Natural killer cell (primary cell): ENCODE results near the gene PREX1. TPM values are rescaled to one million over a fixed set of nuclear protein-coding genes. Genes with fewer than 3 reads are reported as not detected.

Experiments
- ATAC-seq, 3 donors: fragments of 150-1000 bp in 2 of 3; fragments of 200-7000 bp in 1 of 3; cut with Tn5 transposase; 1 replicate in 1 of 3; 2 replicates in 2 of 3; pipeline ENCODE4 v1.10.0; 2021; ENCODE audit warnings: mild to moderate bottlenecking in 2 of 3, moderate library complexity in 2 of 3
- DNase-seq, 2 donors: peaks; one replicate each; pipeline versions ENCODE4 v3.0.0 to v3.0.0-alpha.2; 2013 to 2021; ENCODE audit warnings: mixed read lengths in 1 of 2
- H3K27ac ChIP-seq: one replicate; pipeline ENCODE4 v1.5.1; 2013; ENCODE audit warnings: mild to moderate bottlenecking, low read length
- H3K27me3 ChIP-seq: one replicate; pipeline ENCODE4 v1.6.1; 2013; ENCODE audit warnings: low read length; ENCODE audit not compliant: control insufficient read depth, insufficient read depth
- H3K36me3 ChIP-seq: one replicate; pipeline ENCODE4 v1.6.1; 2013; ENCODE audit warnings: low read length; ENCODE audit not compliant: control insufficient read depth, insufficient read depth
- H3K4me1 ChIP-seq: one replicate; pipeline ENCODE4 v1.6.1; 2013; ENCODE audit warnings: low read length; ENCODE audit not compliant: control insufficient read depth, insufficient read depth
- H3K4me3 ChIP-seq: one replicate; pipeline ENCODE4 v1.5.1; 2013; ENCODE audit warnings: low read length
- H3K9me3 ChIP-seq: one replicate; pipeline ENCODE4 v1.6.1; 2013; ENCODE audit warnings: low read length; ENCODE audit not compliant: control insufficient read depth, insufficient read depth
- H3K27ac Mint-ChIP-seq, 2 donors: one replicate each; pipeline ENCODE4 v1.8.0; 2022; ENCODE audit warnings: mild to moderate bottlenecking in 2 of 2, mixed read lengths in 2 of 2, moderate library complexity in 1 of 2
- H3K27me3 Mint-ChIP-seq, 2 donors: one replicate each; pipeline ENCODE4 v1.8.0; 2022; ENCODE audit warnings: low read depth in 2 of 2, mixed read lengths in 2 of 2
- H3K36me3 Mint-ChIP-seq: one replicate; pipeline ENCODE4 v1.8.0; 2022; ENCODE audit warnings: mixed read lengths
- H3K4me1 Mint-ChIP-seq, 2 donors: one replicate each; pipeline ENCODE4 v1.8.0; 2022; ENCODE audit warnings: mixed read lengths in 2 of 2
- H3K4me3 Mint-ChIP-seq: one replicate; pipeline ENCODE4 v1.8.0; 2022; ENCODE audit warnings: mild to moderate bottlenecking, moderate library complexity, mixed read lengths
- H3K9me3 Mint-ChIP-seq, 2 donors: one replicate each; pipeline ENCODE4 v1.8.0; 2022; ENCODE audit warnings: mixed read lengths in 2 of 2
- CTCF ChIP-seq: fragments of 200-600 bp; IDR thresholded peaks from one replicate; pipeline ENCODE4 v1.8.0; 2022; ENCODE audit warnings: antibody characterized with exemption
- WGBS: methylation state at CpG from one replicate; pipeline ENCODE4 v1.1.7; 2013; ENCODE audit warnings: missing lambda C conversion rate; ENCODE audit not compliant: insufficient coverage; 5-methylcytosine and 5-hydroxymethylcytosine counted together
- intact Hi-C: fragments of 100-400 bp; cut with micrococcal nuclease; formaldehyde crosslinking; loops from one replicate; pipeline ENCODE4 v1.14.2; 2022
- total RNA-seq, 4 donors: library from RNA; stranded (reverse); fragments of 120-200 nt in 1 of 4; gene quantifications; one replicate each; pipeline versions ENCODE4 v1.2.3 to v1.2.4, GENCODE V29; 2013 to 2022

Gene PREX1
- total RNA-seq, 3 donors from 2014 or later (not counting 1 experiment from before 2014, with no cell fraction given) = 382 to 392 (median 389) TPM

- Histone ChIP-seq H3K4me1 (peaks cover 63% of the 10 kb centered on the region), H3K27ac (no peak overlapping the region), H3K9me3 (no peaks in the 10 kb centered on the region), H3K4me3 (no peak overlapping the region), H3K27me3 (no peaks in the 10 kb centered on the region), H3K36me3 (peaks cover 78% of the 10 kb centered on the region)
- Mint-ChIP-seq H3K27me3 (no peaks in the 10 kb centered on the region), H3K9me3 (no peaks in the 10 kb centered on the region), H3K36me3 (no peaks in the 10 kb centered on the region), H3K27ac (peak overlapping the region; percentile 67 to 73), H3K4me1 (peaks cover 77 to 81% of the 10 kb centered on the region in 2 donors), H3K4me3 (peak overlapping the region; percentile 73)
- intact Hi-C loops = no loop called here
- 90% methylated on average over 18 of the region's 18 CpGs for WGBS
- no peak for TF ChIP-seq CTCF
- no peak for DNase-seq
- no peak for ATAC-seq
Observed at GRCh38 chr20:48690888-48691287, 136.9 kb downstream of the PREX1 start.

GRCh38 chr20:48689874-48690571, 137.8 kb downstream of the PREX1 start:
- no peaks in the 10 kb centered on the region for H3K9me3 Mint-ChIP-seq
- Histone ChIP-seq H3K27ac (peak overlapping the region; percentile 16), H3K9me3 (no peaks in the 10 kb centered on the region), H3K4me3 (no peak overlapping the region), H3K4me1 (peaks cover 71% of the 10 kb centered on the region), H3K36me3 (peaks cover 71% of the 10 kb centered on the region), H3K27me3 (no peaks in the 10 kb centered on the region)
- no peaks in the 10 kb centered on the region for H3K27me3 Mint-ChIP-seq
- peaks cover 74 to 82% of the 10 kb centered on the region in 2 donors for H3K4me1 Mint-ChIP-seq
- peak overlapping the region; percentile 75 to 85 for H3K27ac Mint-ChIP-seq
- peak; percentile 39 to 59 (median 42) for ATAC-seq
- WGBS = 59% methylated on average over 9 of the region's 9 CpGs
- DNase-seq = peak in 1 of 2 donors; percentile 17
- no peak for TF ChIP-seq CTCF
- peaks cover 7% of the 10 kb centered on the region for H3K36me3 Mint-ChIP-seq
- intact Hi-C loops = loop anchor here (2.0 to 10.0 kb wide), 2 partner anchors 27 to 135 kb away; partner anchors contain the start of gene PREX1
- H3K4me3 Mint-ChIP-seq = peak overlapping the region; percentile 82

- H3K4me1 Mint-ChIP-seq = peaks cover 68 to 82% of the 10 kb centered on the region in 2 donors
- peaks cover 78% of the 10 kb centered on the region for H3K4me1 ChIP-seq
- no peak for TF ChIP-seq CTCF
- WGBS = 36% methylated on average over 8 of the region's 8 CpGs
- H3K27ac ChIP-seq = peak overlapping the region; percentile 16
- no peaks in the 10 kb centered on the region for H3K27me3 ChIP-seq
- H3K9me3 ChIP-seq = no peaks in the 10 kb centered on the region
- H3K27ac Mint-ChIP-seq = peak overlapping the region; percentile 75 to 85
- intact Hi-C loops = loop anchor here (2.0 to 10.0 kb wide), 2 partner anchors 27 to 135 kb away; partner anchors contain the start of gene PREX1
- no peak overlapping the region for H3K4me3 ChIP-seq
- H3K27me3 Mint-ChIP-seq = no peaks in the 10 kb centered on the region
- H3K36me3 ChIP-seq = peaks cover 70% of the 10 kb centered on the region
- peak overlapping the region; percentile 82 for H3K4me3 Mint-ChIP-seq
- no peaks in the 10 kb centered on the region for H3K9me3 Mint-ChIP-seq
- H3K36me3 Mint-ChIP-seq = peaks cover 13% of the 10 kb centered on the region
- DNase-seq = peak; percentile 34 to 51
- peak; percentile 29 to 79 (median 62) for ATAC-seq
Observed at GRCh38 chr20:48689388-48689787, 138.4 kb downstream of the PREX1 start.
